ENCODE data around the gene OR51B2.
"Not testable (repeated sequence)": the region's sequence is repeated elsewhere in the genome, so short reads cannot be mapped to it uniquely, and the experiment has no call there.

The OR51B2 gene

GRCh38 chr11:5324197-5324596 lies at the start of gene OR51B2:
Gene OR51B2, minus strand, starts transcription at chr11:5324297. Its CDS starts 0 bp downstream, at chr11:5324297.
- POLR2A ChIA-PET (ENCODE audit: low non-redundant PET): no interaction called here
- no peak for DNase-seq (ENCODE audit: low spot score)
- CTCF ChIA-PET: no interaction called here
- H3K27ac ChIP-seq: no peak within 1 kb of the TSS
- no peak for TF ChIP-seq CTCF (conservative IDR thresholded peaks at IDR 0.05; ENCODE audit: low read depth)

GRCh38 chr11:5369789-5370188 lies 45.7 kb upstream of the OR51B2 start:
- no peak for TF ChIP-seq CTCF (conservative IDR thresholded peaks at IDR 0.05; ENCODE audit: low read depth)
- ChIA-PET CTCF (no interaction called here), POLR2A (ENCODE audit: low non-redundant PET) (no interaction called here)
- DNase-seq (ENCODE audit: low spot score): peak; percentile 1
- H3K27ac ChIP-seq: no peak overlapping the region

- ChIA-PET CTCF (no interaction called here), POLR2A (ENCODE audit: low non-redundant PET) (no interaction called here)
- no peak for DNase-seq (ENCODE audit: low spot score)
- TF ChIP-seq CTCF (conservative IDR thresholded peaks at IDR 0.05; ENCODE audit: low read depth): no peak
- H3K27ac ChIP-seq: no peak overlapping the region
Observed at GRCh38 chr11:5368502-5369043, 44.5 kb upstream of the OR51B2 start.

GRCh38 chr11:5367448-5368074 lies 43.5 kb upstream of the OR51B2 start:
- ChIA-PET CTCF (interaction anchor here (0.7 kb wide), 2 partner anchors 17 to 22 kb away, joined by 3 read pairs; no protein-coding TSS in a partner anchor), POLR2A (ENCODE audit: low non-redundant PET) (no interaction called here)
- no peak overlapping the region for H3K27ac ChIP-seq
- no peak for DNase-seq (ENCODE audit: low spot score)
- TF ChIP-seq CTCF (conservative IDR thresholded peaks at IDR 0.05; ENCODE audit: low read depth): no peak

- DNase-seq (ENCODE audit: low spot score): no peak
- CTCF ChIA-PET: no interaction called here
- no peak for TF ChIP-seq CTCF (conservative IDR thresholded peaks at IDR 0.05; ENCODE audit: low read depth)
- POLR2A ChIA-PET (ENCODE audit: low non-redundant PET): no interaction called here
- H3K27ac ChIP-seq: no peak overlapping the region
Observed at GRCh38 chr11:5366856-5367255, 42.8 kb upstream of the OR51B2 start.

- CTCF ChIA-PET; H3K27ac ChIP-seq; POLR2A ChIA-PET (ENCODE audit: low non-redundant PET); DNase-seq (ENCODE audit: low spot score): not testable (repeated sequence)
Observed at GRCh38 chr11:5366365-5366764, 42.3 kb upstream of the OR51B2 start.

GRCh38 chr11:5364214-5364613 lies 40.1 kb upstream of the OR51B2 start:
- DNase-seq (ENCODE audit: low spot score): no peak
- CTCF ChIA-PET: interaction anchor here (0.5 kb wide), 1 partner anchor 15 kb away, joined by 3 read pairs; no protein-coding TSS in a partner anchor
- TF ChIP-seq CTCF (conservative IDR thresholded peaks at IDR 0.05; ENCODE audit: low read depth): no peak
- no peak overlapping the region for H3K27ac ChIP-seq
- POLR2A ChIA-PET (ENCODE audit: low non-redundant PET): no interaction called here
